Osteoblast (primary cell): Measurements from ENCODE around the gene ABI2. TPM values are rescaled to one million over a fixed set of nuclear protein-coding genes. Genes with fewer than 3 reads are reported as not detected.

ENCODE experiments used
- DNase-seq: peaks from one replicate; pipeline ENCODE4 v3.0.0; 2011; ENCODE audit warnings: low spot score, mixed read lengths; ENCODE audit not compliant: insufficient read length; ENCODE audit errors: missing footprints
- H2AFZ ChIP-seq: 2 replicates; pipeline ENCODE4 v1.6.0; 2011; ENCODE audit warnings: mild to moderate bottlenecking, low read length
- H3K27ac ChIP-seq: 2 replicates; pipeline ENCODE4 v1.5.1; 2011; ENCODE audit warnings: mild to moderate bottlenecking, low read depth, low read length, moderate library complexity
- H3K27me3 ChIP-seq: 2 replicates; pipeline ENCODE4 v1.6.0; 2012; ENCODE audit warnings: mild to moderate bottlenecking, control low read depth, inconsistent platforms, low read length, moderate library complexity; ENCODE audit not compliant: insufficient read depth
- H3K36me3 ChIP-seq: 2 replicates; pipeline ENCODE4 v1.5.1; 2011; ENCODE audit warnings: mild to moderate bottlenecking, low read length, control low read depth, moderate library complexity; ENCODE audit not compliant: insufficient read depth
- H3K4me1 ChIP-seq: 2 replicates; pipeline ENCODE4 v1.5.1; 2011; ENCODE audit warnings: mild to moderate bottlenecking, low read length, control low read depth, moderate library complexity; ENCODE audit not compliant: insufficient read depth
- H3K4me2 ChIP-seq: 2 replicates; pipeline ENCODE4 v1.6.0; 2011; ENCODE audit warnings: mild to moderate bottlenecking, low read length; ENCODE audit not compliant: insufficient read depth
- H3K4me3 ChIP-seq: fragments of 200-600 bp; sonication (generic); 3 replicates; pipeline ENCODE4 v1.5.1; 2012; ENCODE audit warnings: mild to moderate bottlenecking, low read length, inconsistent platforms; ENCODE audit not compliant: insufficient read depth
- H3K79me2 ChIP-seq: 2 replicates; pipeline ENCODE4 v1.6.0; 2012; ENCODE audit warnings: mild to moderate bottlenecking, low read length, control low read depth, inconsistent platforms; ENCODE audit not compliant: insufficient read depth
- H3K9me3 ChIP-seq: 2 replicates; pipeline ENCODE4 v1.5.1; 2011; ENCODE audit warnings: low read depth, low read length, control low read depth
- H4K20me1 ChIP-seq: 2 replicates; pipeline ENCODE4 v1.6.0; 2012; ENCODE audit warnings: mild to moderate bottlenecking, low read length, control low read depth; ENCODE audit not compliant: insufficient read depth
- CTCF ChIP-seq: IDR thresholded peaks from 2 replicates; pipeline ENCODE4 v1.5.1; 2011; ENCODE audit warnings: mild to moderate bottlenecking, low read depth, low read length, moderate library complexity; ENCODE audit errors: extremely low read depth
- total RNA-seq: library from RNA; depleted of rRNA; stranded (reverse); fragments of >200 nt; gene quantifications from 2 replicates; pipeline ENCODE4 v1.2.3, GENCODE V29; 2012

The ABI2 gene
- total RNA-seq, 1 donor: 38.7 TPM

DNA sequence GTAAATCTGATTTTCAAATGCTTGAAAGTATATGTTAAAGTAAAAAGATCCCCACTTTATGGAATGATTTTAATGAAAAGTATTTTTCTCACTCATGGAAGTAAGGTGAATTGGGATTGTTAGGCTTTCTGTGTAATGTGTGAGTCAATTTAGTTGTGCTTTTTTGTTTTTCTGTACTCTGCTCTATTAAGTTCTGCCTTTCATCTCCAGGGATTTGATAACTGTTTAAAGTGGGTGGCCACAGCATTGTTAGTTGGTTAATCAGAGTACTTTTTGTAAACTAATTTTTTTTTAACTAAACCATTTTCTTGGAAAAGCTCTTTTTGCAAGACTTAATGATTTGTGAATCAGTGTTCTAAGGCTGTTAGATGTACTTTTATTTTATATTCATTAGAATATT lies 76.8 kb downstream of the ABI2 start:
- Histone ChIP-seq H3K4me3 (no peak overlapping the region), H3K9me3 (no peaks in the 10 kb centered on the region), H3K27me3 (no peaks in the 10 kb centered on the region), H3K36me3 (peaks cover 23% of the 10 kb centered on the region), H3K4me2 (no peak overlapping the region), H3K79me2 (peaks cover 11% of the 10 kb centered on the region), H2AFZ (no peak overlapping the region), H4K20me1 (no peaks in the 10 kb centered on the region), H3K4me1 (peaks cover 53% of the 10 kb centered on the region), H3K27ac (peak overlapping the region; percentile 40)
- peak; percentile 64 for DNase-seq
- no peak for TF ChIP-seq CTCF

DNA sequence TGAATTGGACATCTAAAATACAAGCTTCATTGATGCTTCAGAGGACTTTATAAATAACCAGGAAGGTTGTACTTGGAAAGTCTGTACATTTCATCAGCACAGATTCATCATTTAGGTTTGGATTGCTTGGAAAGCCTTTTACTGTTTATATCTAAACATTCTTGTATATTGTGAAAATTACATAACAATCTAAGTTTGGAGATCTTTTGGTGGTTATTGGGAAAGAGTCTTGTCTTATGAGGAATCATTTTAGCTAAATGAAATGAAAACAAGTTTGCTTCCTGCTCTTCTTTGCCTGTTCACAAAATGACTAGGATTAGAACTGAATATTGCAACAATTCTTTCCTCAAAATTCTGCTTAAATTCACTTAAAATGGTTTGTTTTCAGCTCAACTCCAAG lies 79.3 kb downstream of the ABI2 start:
- Histone ChIP-seq H3K9me3 (no peaks in the 10 kb centered on the region), H3K4me3 (no peak overlapping the region), H3K4me2 (no peak overlapping the region), H3K4me1 (peaks cover 41% of the 10 kb centered on the region), H4K20me1 (no peaks in the 10 kb centered on the region), H3K79me2 (peaks cover 14% of the 10 kb centered on the region), H2AFZ (no peak overlapping the region), H3K27ac (no peak overlapping the region), H3K27me3 (no peaks in the 10 kb centered on the region), H3K36me3 (peaks cover 36% of the 10 kb centered on the region)
- no peak for TF ChIP-seq CTCF
- no peak for DNase-seq

- Histone ChIP-seq H3K27ac (peak overlapping the region; percentile 29), H3K27me3 (no peaks in the 10 kb centered on the region), H3K79me2 (peaks cover 16% of the 10 kb centered on the region), H3K4me3 (no peak overlapping the region), H3K4me2 (no peak overlapping the region), H3K9me3 (no peaks in the 10 kb centered on the region), H4K20me1 (no peaks in the 10 kb centered on the region), H3K36me3 (peaks cover 43% of the 10 kb centered on the region), H3K4me1 (peaks cover 12% of the 10 kb centered on the region), H2AFZ (no peak overlapping the region)
- peak; percentile 53 for DNase-seq
- no peak for TF ChIP-seq CTCF
These were observed 84.5 kb downstream of the ABI2 start for GRCh38 chr2:203412546-203413331.

GRCh38 chr2:203413796-203414195 lies 85.6 kb downstream of the ABI2 start:
- TF ChIP-seq CTCF: no peak
- Histone ChIP-seq H2AFZ (no peak overlapping the region), H3K79me2 (peaks cover 16% of the 10 kb centered on the region), H3K36me3 (peaks cover 48% of the 10 kb centered on the region), H3K4me3 (no peak overlapping the region), H3K4me1 (peaks cover 16% of the 10 kb centered on the region), H4K20me1 (no peaks in the 10 kb centered on the region), H3K27me3 (no peaks in the 10 kb centered on the region), H3K27ac (no peak overlapping the region), H3K9me3 (no peaks in the 10 kb centered on the region), H3K4me2 (no peak overlapping the region)
- DNase-seq: no peak
